Measurements from ENCODE around the gene MATN4. TPM values are rescaled to one million over a fixed set of nuclear protein-coding genes. Genes with fewer than 3 reads are reported as not detected.

Gene MATN4
- total and polyA plus RNA-seq, 2 of the 13 experiments (the other 11 are each of a cell fraction or from before 2014, with no cell fraction given) = not detected

DNA sequence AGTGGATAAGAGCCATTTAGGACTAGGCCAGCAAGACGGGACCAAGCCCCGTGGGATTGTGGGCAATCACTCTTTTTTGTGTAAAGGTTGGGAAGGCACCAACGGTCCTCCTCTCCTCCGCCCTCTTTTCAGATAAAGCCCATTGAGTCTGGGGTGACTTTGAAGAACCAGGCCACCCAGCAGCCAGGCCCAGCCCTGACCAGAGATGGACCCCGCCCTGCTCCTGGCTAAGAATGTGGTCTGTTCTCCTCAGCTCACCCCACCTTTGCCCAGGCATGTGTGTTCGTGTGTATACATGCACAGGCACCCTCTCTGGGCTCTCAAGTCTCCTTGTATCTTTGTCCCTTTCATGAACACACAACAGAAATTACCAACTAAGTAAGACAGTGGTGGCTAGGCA lies 31.0 kb upstream of the MATN4 start (continued):
- TF ChIP-seq ZNF768 (CRISPR knock-in tag; IDR thresholded peaks at IDR 0.05) (no peak), ZNF253 (CRISPR knock-in tag; IDR thresholded peaks at IDR 0.05; ENCODE audit: borderline replicate concordance) (peak; percentile 35; the same call in 1 of the 2 replicates), ZNF3 (CRISPR knock-in tag; IDR thresholded peaks at IDR 0.05) (no peak), ZNF883 (CRISPR knock-in tag; IDR thresholded peaks at IDR 0.05; ENCODE audit: not compliant biosample characterization) (peak; percentile 36), SYNCRIP (IDR thresholded peaks at IDR 0.05; ENCODE audit: insufficient read depth, low read depth, low read length) (no peak), ZNF572 (CRISPR knock-in tag; IDR thresholded peaks at IDR 0.05) (no peak), ZNF839 (CRISPR knock-in tag; IDR thresholded peaks at IDR 0.05; ENCODE audit: borderline replicate concordance) (no peak), NCOA5 (CRISPR knock-in tag; IDR thresholded peaks at IDR 0.05) (no peak), ZNF235 (CRISPR knock-in tag; IDR thresholded peaks at IDR 0.05; ENCODE audit: borderline replicate concordance) (no peak), CEBPG (CRISPR knock-in tag; IDR thresholded peaks at IDR 0.05) (no peak), ZNF431 (CRISPR knock-in tag; IDR thresholded peaks at IDR 0.05; ENCODE audit: borderline replicate concordance, low read depth) (0 out of 2 replicates have a peak, but pooled peaks have one; percentile 9), STAG1 (CRISPR knock-in tag; IDR thresholded peaks at IDR 0.05) (no peak), TBP (CRISPR knock-in tag; IDR thresholded peaks at IDR 0.05) (no peak), MIER2 (CRISPR knock-in tag; IDR thresholded peaks at IDR 0.05) (no peak), GATAD2A (CRISPR knock-in tag; IDR thresholded peaks at IDR 0.05) (no peak), ZNF644 (CRISPR knock-in tag; IDR thresholded peaks at IDR 0.05; ENCODE audit: low read depth) (no peak), ZNF616 (CRISPR knock-in tag; IDR thresholded peaks at IDR 0.05; ENCODE audit: low read depth) (no peak)
- TF ChIP-seq, protein P1, sequence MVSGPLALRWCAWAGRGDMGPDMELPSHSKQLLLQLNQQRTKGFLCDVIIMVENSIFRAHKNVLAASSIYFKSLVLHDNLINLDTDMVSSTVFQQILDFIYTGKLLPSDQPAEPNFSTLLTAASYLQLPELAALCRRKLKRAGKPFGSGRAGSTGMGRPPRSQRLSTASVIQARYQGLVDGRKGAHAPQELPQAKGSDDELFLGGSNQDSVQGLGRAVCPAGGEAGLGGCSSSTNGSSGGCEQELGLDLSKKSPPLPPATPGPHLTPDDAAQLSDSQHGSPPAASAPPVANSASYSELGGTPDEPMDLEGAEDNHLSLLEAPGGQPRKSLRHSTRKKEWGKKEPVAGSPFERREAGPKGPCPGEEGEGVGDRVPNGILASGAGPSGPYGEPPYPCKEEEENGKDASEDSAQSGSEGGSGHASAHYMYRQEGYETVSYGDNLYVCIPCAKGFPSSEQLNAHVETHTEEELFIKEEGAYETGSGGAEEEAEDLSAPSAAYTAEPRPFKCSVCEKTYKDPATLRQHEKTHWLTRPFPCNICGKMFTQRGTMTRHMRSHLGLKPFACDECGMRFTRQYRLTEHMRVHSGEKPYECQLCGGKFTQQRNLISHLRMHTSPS (CRISPR knock-in tag; IDR thresholded peaks at IDR 0.05; ENCODE audit: low read depth) = no peak
- TF ChIP-seq, protein P2, sequence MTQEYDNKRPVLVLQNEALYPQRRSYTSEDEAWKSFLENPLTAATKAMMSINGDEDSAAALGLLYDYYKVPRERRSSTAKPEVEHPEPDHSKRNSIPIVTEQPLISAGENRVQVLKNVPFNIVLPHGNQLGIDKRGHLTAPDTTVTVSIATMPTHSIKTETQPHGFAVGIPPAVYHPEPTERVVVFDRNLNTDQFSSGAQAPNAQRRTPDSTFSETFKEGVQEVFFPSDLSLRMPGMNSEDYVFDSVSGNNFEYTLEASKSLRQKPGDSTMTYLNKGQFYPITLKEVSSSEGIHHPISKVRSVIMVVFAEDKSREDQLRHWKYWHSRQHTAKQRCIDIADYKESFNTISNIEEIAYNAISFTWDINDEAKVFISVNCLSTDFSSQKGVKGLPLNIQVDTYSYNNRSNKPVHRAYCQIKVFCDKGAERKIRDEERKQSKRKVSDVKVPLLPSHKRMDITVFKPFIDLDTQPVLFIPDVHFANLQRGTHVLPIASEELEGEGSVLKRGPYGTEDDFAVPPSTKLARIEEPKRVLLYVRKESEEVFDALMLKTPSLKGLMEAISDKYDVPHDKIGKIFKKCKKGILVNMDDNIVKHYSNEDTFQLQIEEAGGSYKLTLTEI (CRISPR knock-in tag; conservative IDR thresholded peaks at IDR 0.05) = no peak
- TF ChIP-seq, protein P3, sequence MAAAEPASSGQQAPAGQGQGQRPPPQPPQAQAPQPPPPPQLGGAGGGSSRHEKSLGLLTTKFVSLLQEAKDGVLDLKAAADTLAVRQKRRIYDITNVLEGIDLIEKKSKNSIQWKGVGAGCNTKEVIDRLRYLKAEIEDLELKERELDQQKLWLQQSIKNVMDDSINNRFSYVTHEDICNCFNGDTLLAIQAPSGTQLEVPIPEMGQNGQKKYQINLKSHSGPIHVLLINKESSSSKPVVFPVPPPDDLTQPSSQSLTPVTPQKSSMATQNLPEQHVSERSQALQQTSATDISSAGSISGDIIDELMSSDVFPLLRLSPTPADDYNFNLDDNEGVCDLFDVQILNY (CRISPR knock-in tag; conservative IDR thresholded peaks at IDR 0.05) = no peak
